ENCODE measurements around the gene SIM2. TPM values are rescaled to one million over a fixed set of nuclear protein-coding genes. Genes with fewer than 3 reads are reported as not detected.

The SIM2 gene
- total and polyA plus RNA-seq, 2 experiments from 2014 or later: 0.16 to 0.49 TPM

DNA sequence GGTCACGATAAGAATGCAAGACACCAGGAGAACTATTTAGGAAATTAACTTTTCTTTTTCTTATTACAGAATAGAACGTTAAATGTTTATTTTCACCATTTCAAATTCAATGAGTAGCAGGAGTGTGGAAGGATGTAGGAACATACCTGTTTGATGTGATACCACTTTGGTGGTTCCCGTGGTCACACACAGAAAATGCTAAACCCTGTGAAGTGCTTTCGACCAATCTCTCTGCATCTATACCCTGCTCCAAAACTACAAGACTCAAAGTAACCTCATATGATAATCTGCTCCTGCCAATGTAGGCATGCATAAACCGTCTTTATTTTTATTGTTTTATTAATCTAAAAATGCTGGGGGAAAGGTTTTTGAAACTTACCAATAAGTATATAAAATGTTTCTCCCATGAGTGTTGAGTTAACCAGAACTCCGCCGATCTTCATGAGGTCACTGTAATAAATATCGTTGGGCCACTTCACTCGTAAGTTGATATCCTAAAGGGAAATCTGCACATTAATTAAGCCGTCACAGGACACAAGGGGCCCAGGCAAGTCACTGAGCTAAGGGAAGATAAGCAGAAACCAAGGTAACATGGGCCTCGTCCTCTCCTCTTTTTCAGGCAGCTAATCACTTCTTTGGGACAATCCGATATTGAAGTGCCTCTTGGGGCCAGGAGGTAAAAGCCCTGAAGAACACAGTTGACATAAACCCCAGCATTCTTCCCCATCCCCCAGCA lies 60.6 kb downstream of the SIM2 start:
- H2AFZ ChIP-seq: no peak overlapping the region
- no peaks in the 10 kb centered on the region for H3K79me2 ChIP-seq (replicated peaks; ENCODE audit: insufficient read depth)
- H3K9me3 Mint-ChIP-seq: no peaks in the 10 kb centered on the region
- H4K20me1 ChIP-seq (replicated peaks; ENCODE audit: insufficient read depth): no peaks in the 10 kb centered on the region
- no peaks in the 10 kb centered on the region for H3K27me3 ChIP-seq (ENCODE audit: insufficient read depth)
- no peaks in the 10 kb centered on the region for H3K36me3 ChIP-seq (ENCODE audit: insufficient read depth)
- no peak for ATAC-seq
- no peak overlapping the region for H3K4me3 Mint-ChIP-seq
- H3K9me2 ChIP-seq (ENCODE audit: insufficient read depth): no peaks in the 10 kb centered on the region
- peaks cover 17% of the 10 kb centered on the region; the same call in 2 of the 3 replicates for H3K4me1 Mint-ChIP-seq
- no peak for TF ChIP-seq EZH2 (IDR thresholded peaks at IDR 0.05; ENCODE audit: low read depth, unreplicated experiment)
- TF ChIP-seq ETS1 (IDR thresholded peaks at IDR 0.05): no peak
- no peak for TF ChIP-seq NANOG (IDR thresholded peaks at IDR 0.05; ENCODE audit: borderline replicate concordance)
- no peak for TF ChIP-seq ZNF114 (CRISPR knock-in tag; IDR thresholded peaks at IDR 0.05)
- TF ChIP-seq STAT1 (IDR thresholded peaks at IDR 0.05; ENCODE audit: unreplicated experiment): no peak
- TF ChIP-seq, protein P1, sequence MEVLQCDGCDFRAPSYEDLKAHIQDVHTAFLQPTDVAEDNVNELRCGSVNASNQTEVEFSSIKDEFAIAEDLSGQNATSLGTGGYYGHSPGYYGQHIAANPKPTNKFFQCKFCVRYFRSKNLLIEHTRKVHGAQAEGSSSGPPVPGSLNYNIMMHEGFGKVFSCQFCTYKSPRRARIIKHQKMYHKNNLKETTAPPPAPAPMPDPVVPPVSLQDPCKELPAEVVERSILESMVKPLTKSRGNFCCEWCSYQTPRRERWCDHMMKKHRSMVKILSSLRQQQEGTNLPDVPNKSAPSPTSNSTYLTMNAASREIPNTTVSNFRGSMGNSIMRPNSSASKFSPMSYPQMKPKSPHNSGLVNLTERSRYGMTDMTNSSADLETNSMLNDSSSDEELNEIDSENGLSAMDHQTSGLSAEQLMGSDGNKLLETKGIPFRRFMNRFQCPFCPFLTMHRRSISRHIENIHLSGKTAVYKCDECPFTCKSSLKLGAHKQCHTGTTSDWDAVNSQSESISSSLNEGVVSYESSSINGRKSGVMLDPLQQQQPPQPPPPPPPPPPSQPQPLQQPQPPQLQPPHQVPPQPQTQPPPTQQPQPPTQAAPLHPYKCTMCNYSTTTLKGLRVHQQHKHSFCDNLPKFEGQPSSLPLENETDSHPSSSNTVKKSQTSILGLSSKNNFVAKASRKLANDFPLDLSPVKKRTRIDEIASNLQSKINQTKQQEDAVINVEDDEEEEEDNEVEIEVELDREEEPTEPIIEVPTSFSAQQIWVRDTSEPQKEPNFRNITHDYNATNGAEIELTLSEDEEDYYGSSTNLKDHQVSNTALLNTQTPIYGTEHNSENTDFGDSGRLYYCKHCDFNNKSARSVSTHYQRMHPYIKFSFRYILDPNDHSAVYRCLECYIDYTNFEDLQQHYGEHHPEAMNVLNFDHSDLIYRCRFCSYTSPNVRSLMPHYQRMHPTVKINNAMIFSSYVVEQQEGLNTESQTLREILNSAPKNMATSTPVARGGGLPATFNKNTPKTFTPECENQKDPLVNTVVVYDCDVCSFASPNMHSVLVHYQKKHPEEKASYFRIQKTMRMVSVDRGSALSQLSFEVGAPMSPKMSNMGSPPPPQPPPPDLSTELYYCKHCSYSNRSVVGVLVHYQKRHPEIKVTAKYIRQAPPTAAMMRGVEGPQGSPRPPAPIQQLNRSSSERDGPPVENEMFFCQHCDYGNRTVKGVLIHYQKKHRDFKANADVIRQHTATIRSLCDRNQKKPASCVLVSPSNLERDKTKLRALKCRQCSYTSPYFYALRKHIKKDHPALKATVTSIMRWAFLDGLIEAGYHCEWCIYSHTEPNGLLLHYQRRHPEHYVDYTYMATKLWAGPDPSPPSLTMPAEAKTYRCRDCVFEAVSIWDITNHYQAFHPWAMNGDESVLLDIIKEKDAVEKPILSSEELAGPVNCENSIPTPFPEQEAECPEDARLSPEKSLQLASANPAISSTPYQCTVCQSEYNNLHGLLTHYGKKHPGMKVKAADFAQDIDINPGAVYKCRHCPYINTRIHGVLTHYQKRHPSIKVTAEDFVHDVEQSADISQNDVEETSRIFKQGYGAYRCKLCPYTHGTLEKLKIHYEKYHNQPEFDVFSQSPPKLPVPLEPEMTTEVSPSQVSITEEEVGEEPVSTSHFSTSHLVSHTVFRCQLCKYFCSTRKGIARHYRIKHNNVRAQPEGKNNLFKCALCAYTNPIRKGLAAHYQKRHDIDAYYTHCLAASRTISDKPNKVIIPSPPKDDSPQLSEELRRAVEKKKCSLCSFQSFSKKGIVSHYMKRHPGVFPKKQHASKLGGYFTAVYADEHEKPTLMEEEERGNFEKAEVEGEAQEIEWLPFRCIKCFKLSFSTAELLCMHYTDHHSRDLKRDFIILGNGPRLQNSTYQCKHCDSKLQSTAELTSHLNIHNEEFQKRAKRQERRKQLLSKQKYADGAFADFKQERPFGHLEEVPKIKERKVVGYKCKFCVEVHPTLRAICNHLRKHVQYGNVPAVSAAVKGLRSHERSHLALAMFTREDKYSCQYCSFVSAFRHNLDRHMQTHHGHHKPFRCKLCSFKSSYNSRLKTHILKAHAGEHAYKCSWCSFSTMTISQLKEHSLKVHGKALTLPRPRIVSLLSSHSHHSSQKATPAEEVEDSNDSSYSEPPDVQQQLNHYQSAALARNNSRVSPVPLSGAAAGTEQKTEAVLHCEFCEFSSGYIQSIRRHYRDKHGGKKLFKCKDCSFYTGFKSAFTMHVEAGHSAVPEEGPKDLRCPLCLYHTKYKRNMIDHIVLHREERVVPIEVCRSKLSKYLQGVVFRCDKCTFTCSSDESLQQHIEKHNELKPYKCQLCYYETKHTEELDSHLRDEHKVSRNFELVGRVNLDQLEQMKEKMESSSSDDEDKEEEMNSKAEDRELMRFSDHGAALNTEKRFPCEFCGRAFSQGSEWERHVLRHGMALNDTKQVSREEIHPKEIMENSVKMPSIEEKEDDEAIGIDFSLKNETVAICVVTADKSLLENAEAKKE (CRISPR knock-in tag; IDR thresholded peaks at IDR 0.05): no peak
- TF ChIP-seq EZH2phosphoT487 (IDR thresholded peaks at IDR 0.05; ENCODE audit: unreplicated experiment): no peak
- no peak for TF ChIP-seq JUNB (IDR thresholded peaks at IDR 0.05; ENCODE audit: unreplicated experiment)
- TF ChIP-seq CREB1 (CRISPR knock-in tag; IDR thresholded peaks at IDR 0.05; ENCODE audit: low read depth): no peak
- TF ChIP-seq REST (IDR thresholded peaks at IDR 0.05; ENCODE audit: unreplicated experiment): no peak
- TF ChIP-seq ZNF331 (CRISPR knock-in tag; IDR thresholded peaks at IDR 0.05; ENCODE audit: low read depth): no peak
- TF ChIP-seq POLR2AphosphoS5 (IDR thresholded peaks at IDR 0.05; ENCODE audit: low read depth): no peak
- TF ChIP-seq, protein P2, sequence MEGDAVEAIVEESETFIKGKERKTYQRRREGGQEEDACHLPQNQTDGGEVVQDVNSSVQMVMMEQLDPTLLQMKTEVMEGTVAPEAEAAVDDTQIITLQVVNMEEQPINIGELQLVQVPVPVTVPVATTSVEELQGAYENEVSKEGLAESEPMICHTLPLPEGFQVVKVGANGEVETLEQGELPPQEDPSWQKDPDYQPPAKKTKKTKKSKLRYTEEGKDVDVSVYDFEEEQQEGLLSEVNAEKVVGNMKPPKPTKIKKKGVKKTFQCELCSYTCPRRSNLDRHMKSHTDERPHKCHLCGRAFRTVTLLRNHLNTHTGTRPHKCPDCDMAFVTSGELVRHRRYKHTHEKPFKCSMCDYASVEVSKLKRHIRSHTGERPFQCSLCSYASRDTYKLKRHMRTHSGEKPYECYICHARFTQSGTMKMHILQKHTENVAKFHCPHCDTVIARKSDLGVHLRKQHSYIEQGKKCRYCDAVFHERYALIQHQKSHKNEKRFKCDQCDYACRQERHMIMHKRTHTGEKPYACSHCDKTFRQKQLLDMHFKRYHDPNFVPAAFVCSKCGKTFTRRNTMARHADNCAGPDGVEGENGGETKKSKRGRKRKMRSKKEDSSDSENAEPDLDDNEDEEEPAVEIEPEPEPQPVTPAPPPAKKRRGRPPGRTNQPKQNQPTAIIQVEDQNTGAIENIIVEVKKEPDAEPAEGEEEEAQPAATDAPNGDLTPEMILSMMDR (conservative IDR thresholded peaks at IDR 0.05; ENCODE audit: low read depth in 2 of 2): no peak
- no peaks in the 10 kb centered on the region for H3K4me1 ChIP-seq (ENCODE audit: insufficient read depth)
- no peak for DNase-seq (ENCODE audit: low spot score)
- no peak overlapping the region for H3K4me3 ChIP-seq
- no peaks in the 10 kb centered on the region; the same call in 2 of the 3 replicates for H3K36me3 Mint-ChIP-seq (ENCODE audit: low read depth)
- no peak overlapping the region for H3K4me2 ChIP-seq
- no peak overlapping the region for H3K27ac ChIP-seq (ENCODE audit: low read depth)
- H3K27ac Mint-ChIP-seq: no peak overlapping the region
- peaks cover 6% of the 10 kb centered on the region for H3K27me3 Mint-ChIP-seq (ENCODE audit: insufficient read depth, low read depth, poor library complexity)
- no peaks in the 10 kb centered on the region for H3F3A ChIP-seq (replicated peaks; ENCODE audit: low read depth)
